ENCODE data around the gene MRPS30.

Gene MRPS30

DNA sequence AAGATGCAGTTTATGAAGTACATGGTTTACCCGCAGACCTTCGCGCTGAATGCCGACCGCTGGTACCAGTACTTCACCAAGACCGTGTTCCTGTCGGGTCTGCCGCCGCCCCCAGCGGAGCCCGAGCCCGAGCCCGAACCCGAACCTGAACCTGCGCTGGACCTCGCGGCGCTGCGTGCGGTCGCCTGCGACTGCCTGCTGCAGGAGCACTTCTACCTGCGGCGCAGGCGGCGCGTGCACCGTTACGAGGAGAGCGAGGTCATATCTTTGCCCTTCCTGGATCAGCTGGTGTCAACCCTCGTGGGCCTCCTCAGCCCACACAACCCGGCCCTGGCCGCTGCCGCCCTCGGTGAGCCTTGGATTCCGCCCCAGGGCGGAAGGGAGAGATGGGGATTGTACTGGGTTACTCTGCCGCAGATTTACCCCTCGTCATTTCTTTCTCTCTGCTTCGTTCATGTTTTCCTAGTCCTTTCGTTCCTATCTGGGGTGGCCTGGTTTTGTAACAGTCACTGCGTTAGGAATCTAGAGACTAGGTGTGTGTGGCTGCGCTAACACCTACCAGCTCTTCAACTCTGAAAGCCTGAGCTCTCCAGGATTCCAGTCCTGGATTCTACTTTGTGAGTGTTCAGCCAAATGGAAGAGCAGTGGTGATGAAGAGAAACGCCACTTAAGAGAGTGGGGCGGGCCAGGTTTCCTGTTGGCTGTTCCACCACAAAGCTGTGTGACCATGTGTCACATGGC is 638 bp downstream of the MRPS30 start (continued):
- TF ChIP-seq, protein P1, sequence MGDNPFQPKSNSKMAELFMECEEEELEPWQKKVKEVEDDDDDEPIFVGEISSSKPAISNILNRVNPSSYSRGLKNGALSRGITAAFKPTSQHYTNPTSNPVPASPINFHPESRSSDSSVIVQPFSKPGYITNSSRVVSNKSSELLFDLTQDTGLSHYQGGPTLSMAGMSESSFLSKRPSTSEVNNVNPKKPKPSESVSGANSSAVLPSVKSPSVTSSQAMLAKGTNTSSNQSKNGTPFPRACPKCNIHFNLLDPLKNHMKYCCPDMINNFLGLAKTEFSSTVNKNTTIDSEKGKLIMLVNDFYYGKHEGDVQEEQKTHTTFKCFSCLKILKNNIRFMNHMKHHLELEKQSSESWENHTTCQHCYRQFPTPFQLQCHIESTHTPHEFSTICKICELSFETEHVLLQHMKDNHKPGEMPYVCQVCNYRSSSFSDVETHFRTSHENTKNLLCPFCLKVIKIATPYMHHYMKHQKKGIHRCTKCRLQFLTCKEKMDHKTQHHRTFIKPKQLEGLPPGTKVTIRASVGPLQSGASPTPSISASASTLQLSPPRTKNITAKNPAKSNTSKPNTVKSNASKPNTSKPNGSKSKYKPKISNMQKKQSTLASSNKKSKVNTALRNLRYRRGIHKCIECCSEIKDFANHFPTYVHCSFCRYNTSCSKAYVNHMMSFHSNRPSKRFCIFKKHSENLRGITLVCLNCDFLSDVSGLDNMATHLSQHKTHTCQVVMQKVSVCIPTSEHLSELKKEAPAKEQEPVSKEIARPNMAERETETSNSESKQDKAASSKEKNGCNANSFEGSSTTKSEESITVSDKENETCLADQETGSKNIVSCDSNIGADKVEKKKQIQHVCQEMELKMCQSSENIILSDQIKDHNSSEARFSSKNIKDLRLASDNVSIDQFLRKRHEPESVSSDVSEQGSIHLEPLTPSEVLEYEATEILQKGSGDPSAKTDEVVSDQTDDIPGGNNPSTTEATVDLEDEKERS (tag by site-specific recombination; IDR thresholded peaks at IDR 0.05), result no peak
- TF ChIP-seq MZF1 (tag by site-specific recombination; IDR thresholded peaks at IDR 0.05; ENCODE audit: borderline replicate concordance) (no peak), ZBTB21 (tag by site-specific recombination; IDR thresholded peaks at IDR 0.05) (no peak), ZNF530 (tag by site-specific recombination; IDR thresholded peaks at IDR 0.05; ENCODE audit: low read depth) (no peak), ZNF132 (tag by site-specific recombination; IDR thresholded peaks at IDR 0.05; ENCODE audit: borderline replicate concordance) (no peak), ZNF549 (tag by site-specific recombination; IDR thresholded peaks at IDR 0.05) (no peak), ZNF558 (tag by site-specific recombination; IDR thresholded peaks at IDR 0.05) (no peak), MYNN (tag by site-specific recombination; IDR thresholded peaks at IDR 0.05; ENCODE audit: borderline replicate concordance) (no peak), ZNF10 (tag by site-specific recombination; IDR thresholded peaks at IDR 0.05) (no peak), YY2 (tag by site-specific recombination; IDR thresholded peaks at IDR 0.05) (no peak), ZNF658 (tag by site-specific recombination; IDR thresholded peaks at IDR 0.05) (no peak), ZNF621 (tag by site-specific recombination; IDR thresholded peaks at IDR 0.05) (no peak), ZNF629 (tag by site-specific recombination; IDR thresholded peaks at IDR 0.05) (no peak), ZBTB7A (tag by site-specific recombination; IDR thresholded peaks at IDR 0.05; ENCODE audit: low read depth) (no peak), ZNF654 (tag by site-specific recombination; IDR thresholded peaks at IDR 0.05; ENCODE audit: low read depth) (no peak), GLIS2 (tag by site-specific recombination; IDR thresholded peaks at IDR 0.05) (peak; percentile 78), ZNF223 (tag by site-specific recombination; IDR thresholded peaks at IDR 0.05) (no peak), ZNF202 (tag by site-specific recombination; IDR thresholded peaks at IDR 0.05; ENCODE audit: borderline replicate concordance) (no peak), ZNF600 (tag by site-specific recombination; IDR thresholded peaks at IDR 0.05) (no peak; the same call in 1 of the 2 replicates), SP3 (tag by site-specific recombination; IDR thresholded peaks at IDR 0.05) (no peak), ZNF707 (tag by site-specific recombination; IDR thresholded peaks at IDR 0.05) (no peak), ZNF585B (tag by site-specific recombination; IDR thresholded peaks at IDR 0.05) (no peak), ZNF248 (tag by site-specific recombination; IDR thresholded peaks at IDR 0.05) (no peak), ZNF76 (tag by site-specific recombination; IDR thresholded peaks at IDR 0.05; ENCODE audit: borderline replicate concordance, low read depth) (no peak), KLF7 (tag by site-specific recombination; IDR thresholded peaks at IDR 0.05; ENCODE audit: borderline replicate concordance) (no peak), ZNF561 (tag by site-specific recombination; IDR thresholded peaks at IDR 0.05; ENCODE audit: borderline replicate concordance) (no peak)
- TF ChIP-seq, protein P2, sequence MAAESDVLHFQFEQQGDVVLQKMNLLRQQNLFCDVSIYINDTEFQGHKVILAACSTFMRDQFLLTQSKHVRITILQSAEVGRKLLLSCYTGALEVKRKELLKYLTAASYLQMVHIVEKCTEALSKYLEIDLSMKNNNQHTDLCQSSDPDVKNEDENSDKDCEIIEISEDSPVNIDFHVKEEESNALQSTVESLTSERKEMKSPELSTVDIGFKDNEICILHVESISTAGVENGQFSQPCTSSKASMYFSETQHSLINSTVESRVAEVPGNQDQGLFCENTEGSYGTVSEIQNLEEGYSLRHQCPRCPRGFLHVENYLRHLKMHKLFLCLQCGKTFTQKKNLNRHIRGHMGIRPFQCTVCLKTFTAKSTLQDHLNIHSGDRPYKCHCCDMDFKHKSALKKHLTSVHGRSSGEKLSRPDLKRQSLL (tag by site-specific recombination; IDR thresholded peaks at IDR 0.05), result no peak
- TF ChIP-seq, protein P3, sequence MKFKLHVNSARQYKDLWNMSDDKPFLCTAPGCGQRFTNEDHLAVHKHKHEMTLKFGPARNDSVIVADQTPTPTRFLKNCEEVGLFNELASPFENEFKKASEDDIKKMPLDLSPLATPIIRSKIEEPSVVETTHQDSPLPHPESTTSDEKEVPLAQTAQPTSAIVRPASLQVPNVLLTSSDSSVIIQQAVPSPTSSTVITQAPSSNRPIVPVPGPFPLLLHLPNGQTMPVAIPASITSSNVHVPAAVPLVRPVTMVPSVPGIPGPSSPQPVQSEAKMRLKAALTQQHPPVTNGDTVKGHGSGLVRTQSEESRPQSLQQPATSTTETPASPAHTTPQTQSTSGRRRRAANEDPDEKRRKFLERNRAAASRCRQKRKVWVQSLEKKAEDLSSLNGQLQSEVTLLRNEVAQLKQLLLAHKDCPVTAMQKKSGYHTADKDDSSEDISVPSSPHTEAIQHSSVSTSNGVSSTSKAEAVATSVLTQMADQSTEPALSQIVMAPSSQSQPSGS (tag by site-specific recombination; IDR thresholded peaks at IDR 0.05; ENCODE audit: low read depth), result no peak
- TF ChIP-seq, protein P4, sequence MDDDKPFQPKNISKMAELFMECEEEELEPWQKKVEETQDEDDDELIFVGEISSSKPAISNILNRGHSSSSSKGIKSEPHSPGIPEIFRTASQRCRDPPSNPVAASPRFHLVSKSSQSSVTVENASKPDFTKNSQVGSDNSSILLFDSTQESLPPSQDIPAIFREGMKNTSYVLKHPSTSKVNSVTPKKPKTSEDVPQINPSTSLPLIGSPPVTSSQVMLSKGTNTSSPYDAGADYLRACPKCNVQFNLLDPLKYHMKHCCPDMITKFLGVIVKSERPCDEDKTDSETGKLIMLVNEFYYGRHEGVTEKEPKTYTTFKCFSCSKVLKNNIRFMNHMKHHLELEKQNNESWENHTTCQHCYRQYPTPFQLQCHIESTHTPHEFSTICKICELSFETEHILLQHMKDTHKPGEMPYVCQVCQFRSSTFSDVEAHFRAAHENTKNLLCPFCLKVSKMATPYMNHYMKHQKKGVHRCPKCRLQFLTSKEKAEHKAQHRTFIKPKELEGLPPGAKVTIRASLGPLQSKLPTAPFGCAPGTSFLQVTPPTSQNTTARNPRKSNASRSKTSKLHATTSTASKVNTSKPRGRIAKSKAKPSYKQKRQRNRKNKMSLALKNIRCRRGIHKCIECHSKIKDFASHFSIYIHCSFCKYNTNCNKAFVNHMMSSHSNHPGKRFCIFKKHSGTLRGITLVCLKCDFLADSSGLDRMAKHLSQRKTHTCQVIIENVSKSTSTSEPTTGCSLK (tag by site-specific recombination; IDR thresholded peaks at IDR 0.05), result no peak
- TF ChIP-seq, protein P5, sequence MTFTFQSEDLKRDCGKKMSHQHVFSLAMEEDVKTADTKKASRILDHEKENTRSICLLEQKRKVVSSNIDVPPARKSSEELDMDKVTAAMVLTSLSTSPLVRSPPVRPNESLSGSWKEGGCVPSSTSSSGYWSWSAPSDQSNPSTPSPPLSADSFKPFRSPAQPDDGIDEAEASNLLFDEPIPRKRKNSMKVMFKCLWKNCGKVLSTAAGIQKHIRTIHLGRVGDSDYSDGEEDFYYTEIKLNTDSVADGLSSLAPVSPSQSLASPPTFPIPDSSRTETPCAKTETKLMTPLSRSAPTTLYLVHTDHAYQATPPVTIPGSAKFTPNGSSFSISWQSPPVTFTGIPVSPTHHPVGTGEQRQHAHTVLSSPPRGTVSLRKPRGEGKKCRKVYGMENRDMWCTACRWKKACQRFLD (tag by site-specific recombination; IDR thresholded peaks at IDR 0.05), result no peak
- TF ChIP-seq, protein P6, sequence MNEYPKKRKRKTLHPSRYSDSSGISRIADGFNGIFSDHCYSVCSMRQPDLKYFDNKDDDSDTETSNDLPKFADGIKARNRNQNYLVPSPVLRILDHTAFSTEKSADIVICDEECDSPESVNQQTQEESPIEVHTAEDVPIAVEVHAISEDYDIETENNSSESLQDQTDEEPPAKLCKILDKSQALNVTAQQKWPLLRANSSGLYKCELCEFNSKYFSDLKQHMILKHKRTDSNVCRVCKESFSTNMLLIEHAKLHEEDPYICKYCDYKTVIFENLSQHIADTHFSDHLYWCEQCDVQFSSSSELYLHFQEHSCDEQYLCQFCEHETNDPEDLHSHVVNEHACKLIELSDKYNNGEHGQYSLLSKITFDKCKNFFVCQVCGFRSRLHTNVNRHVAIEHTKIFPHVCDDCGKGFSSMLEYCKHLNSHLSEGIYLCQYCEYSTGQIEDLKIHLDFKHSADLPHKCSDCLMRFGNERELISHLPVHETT (tag by site-specific recombination; IDR thresholded peaks at IDR 0.05), result no peak
